HG03558 (cell line): Measurements from ENCODE around the gene FKBP6.
"Not testable (repeated sequence)": the region's sequence is repeated elsewhere in the genome, so short reads cannot be mapped to it uniquely, and the experiment has no call there.

Source experiments
- ATAC-seq: cut with Tn5 transposase; IDR thresholded peaks from one replicate; pipeline ENCODE4 v1.9.1; 2021; ENCODE audit warnings: moderate number of reproducible peaks; ENCODE audit not compliant: unreplicated experiment; ENCODE audit errors: extremely low read depth

The FKBP6 gene

GRCh38 chr7:73353243-73353642, 25.3 kb downstream of the FKBP6 start:
- no peak for ATAC-seq

- ATAC-seq, result no peak
Measured at GRCh38 chr7:73354196-73354595, 26.2 kb downstream of the FKBP6 start.

- ATAC-seq, result no peak
Measured at GRCh38 chr7:73354821-73355220, 26.9 kb downstream of the FKBP6 start.

- no peak for ATAC-seq
Measured at GRCh38 chr7:73356159-73356558, 28.2 kb downstream of the FKBP6 start.

- no peak for ATAC-seq
Measured at GRCh38 chr7:73358590-73359275, 30.8 kb downstream of the FKBP6 start.

- ATAC-seq, result no peak
Measured at GRCh38 chr7:73359306-73359705, 31.3 kb downstream of the FKBP6 start.

GRCh38 chr7:73359746-73360375, 31.9 kb downstream of the FKBP6 start:
- ATAC-seq, result no peak

GRCh38 chr7:73360590-73360989, 32.6 kb downstream of the FKBP6 start:
- not testable (repeated sequence) for ATAC-seq

GRCh38 chr7:73363225-73364005, 35.5 kb downstream of the FKBP6 start:
- ATAC-seq, result no peak

GRCh38 chr7:73364006-73364728, 36.2 kb downstream of the FKBP6 start:
- no peak for ATAC-seq

- ATAC-seq, result no peak
Measured at GRCh38 chr7:73366127-73366526, 38.2 kb downstream of the FKBP6 start.

- no peak for ATAC-seq
Measured at GRCh38 chr7:73366990-73367389, 39.0 kb downstream of the FKBP6 start.

- ATAC-seq, result no peak
Measured at GRCh38 chr7:73369009-73369408, 41.0 kb downstream of the FKBP6 start.

GRCh38 chr7:73369622-73370021, 41.7 kb downstream of the FKBP6 start:
- no peak for ATAC-seq

- no peak for ATAC-seq
Measured at GRCh38 chr7:73373741-73374140, 45.8 kb downstream of the FKBP6 start.

GRCh38 chr7:73376262-73376661, 48.3 kb downstream of the FKBP6 start:
- not testable (repeated sequence) for ATAC-seq

GRCh38 chr7:73376671-73377412, 48.9 kb downstream of the FKBP6 start:
- ATAC-seq, result no peak

- not testable (repeated sequence) for ATAC-seq
Measured at GRCh38 chr7:73377413-73378200, 49.6 kb downstream of the FKBP6 start.

- ATAC-seq, result no peak
Measured at GRCh38 chr7:73382934-73383503, 55.1 kb downstream of the FKBP6 start.
